H1 (cell line): ENCODE results near the gene MAPK1. TPM values are rescaled to one million over a fixed set of nuclear protein-coding genes. Genes with fewer than 3 reads are reported as not detected.

Source experiments
- CTCF ChIA-PET: fragments of 300-600 bp; sonication (Branson Sonifier 250); formaldehyde crosslinking; loops from one replicate; lab custom pipeline; 2021; ENCODE audit not compliant: partially characterized antibody; lab: Charles Lee
- POLR2A ChIA-PET: fragments of 300-600 bp; sonication (Branson Sonifier 250); formaldehyde crosslinking; loops from one replicate; lab custom pipeline; 2021; ENCODE audit warnings: inconsistent platforms; ENCODE audit not compliant: partially characterized antibody; lab: Charles Lee
- DNase-seq, 2 experiments: peaks; one replicate each; pipeline versions ENCODE4 v3.0.0 to v3.0.0-alpha.2; 2010 to 2022; ENCODE audit warnings: low spot score in 2 of 2, low read depth in 1 of 2, mixed read lengths in 1 of 2
- FAIRE-seq: peaks from 2 replicates; lab custom pipeline; 2011; peaks lifted over from hg19 to GRCh38; lab: Jason Lieb, UNC
- H2AFZ ChIP-seq: 2 replicates; pipeline ENCODE4 v1.8.1; 2012; ENCODE audit warnings: low read length, inconsistent platforms
- H2AK5ac ChIP-seq: 2 replicates; pipeline ENCODE4 v1.6.1; 2013; ENCODE audit warnings: low read depth, low read length
- H2BK120ac ChIP-seq: replicated peaks from 2 replicates; pipeline ENCODE3; 2013; ENCODE audit warnings: low read depth, low read length, inconsistent platforms
- H2BK12ac ChIP-seq: 2 replicates; pipeline ENCODE4 v1.6.1; 2013; ENCODE audit warnings: low read depth, low read length
- H2BK15ac ChIP-seq: 2 replicates; pipeline ENCODE4 v1.6.1; 2013; ENCODE audit warnings: low read length
- H2BK20ac ChIP-seq: 2 replicates; pipeline ENCODE4 v1.6.1; 2013; ENCODE audit warnings: low read length
- H2BK5ac ChIP-seq: 2 replicates; pipeline ENCODE4 v1.6.1; 2013; ENCODE audit warnings: low read depth, low read length
- H3K14ac ChIP-seq: 2 replicates; pipeline ENCODE4 v1.6.1; 2013; ENCODE audit warnings: inconsistent platforms; ENCODE audit not compliant: insufficient read length
- H3K18ac ChIP-seq: 2 replicates; pipeline ENCODE4 v1.6.1; 2013; ENCODE audit warnings: low read length; ENCODE audit errors: extremely low read depth
- H3K23ac ChIP-seq: 2 replicates; pipeline ENCODE4 v1.6.1; 2013; ENCODE audit warnings: inconsistent platforms; ENCODE audit not compliant: insufficient read length
- H3K23me2 ChIP-seq: 2 replicates; pipeline ENCODE4 v1.6.1; 2013; ENCODE audit warnings: low read depth, low read length
- H3K27ac ChIP-seq: 2 replicates; pipeline ENCODE4 v1.6.1; 2011; ENCODE audit warnings: low read depth, low read length, inconsistent platforms
- H3K27me3 ChIP-seq, 4 experiments: replicated peaks in 1 of 4; 1 replicate in 1 of 4; 2 replicates in 3 of 4; pipeline versions ENCODE4 v1.6.1 to v1.8.1; 2011 to 2013; ENCODE audit warnings: low read length in 3 of 4, mild to moderate bottlenecking in 3 of 4, inconsistent platforms in 2 of 4, mixed read lengths in 2 of 4, moderate library complexity in 1 of 4; ENCODE audit not compliant: control insufficient read depth in 3 of 4, insufficient read depth in 3 of 4; ENCODE audit errors: extremely low read depth in 1 of 4
- H3K36me3 ChIP-seq, 4 experiments: 2 replicates each; pipeline versions ENCODE4 v1.6.1 to v1.8.1; 2011 to 2013; ENCODE audit warnings: mild to moderate bottlenecking in 4 of 4, low read length in 3 of 4, moderate library complexity in 2 of 4, control low read depth in 1 of 4, inconsistent platforms in 1 of 4; ENCODE audit not compliant: insufficient read depth in 4 of 4, control insufficient read depth in 2 of 4
- H3K4ac ChIP-seq: replicated peaks from 2 replicates; pipeline ENCODE3; 2013; ENCODE audit warnings: low read length, low read depth, mixed read lengths, inconsistent platforms; ENCODE audit not compliant: insufficient read length
- H3K4me1 ChIP-seq, 4 experiments: replicated peaks in 1 of 4; 1 replicate in 1 of 4; 2 replicates in 3 of 4; pipeline versions ENCODE4 v1.6.1 to v1.8.1; 2011 to 2013; ENCODE audit warnings: low read length in 3 of 4, inconsistent platforms in 2 of 4, mixed read lengths in 1 of 4; ENCODE audit not compliant: insufficient read depth in 4 of 4, control insufficient read depth in 3 of 4
- H3K4me2 ChIP-seq, 2 experiments: 2 replicates each; pipeline versions ENCODE4 v1.6.1 to v1.8.1; 2011 to 2013; ENCODE audit warnings: low read depth in 2 of 2, low read length in 2 of 2, control low read depth in 1 of 2, inconsistent platforms in 1 of 2, mild to moderate bottlenecking in 1 of 2; ENCODE audit not compliant: insufficient read depth in 1 of 2
- H3K4me3 ChIP-seq, 4 experiments: fragments of 200-600, 300-600 bp in 1 of 4; sonication (generic), shearing (Covaris generic), sonication (Bioruptor Twin) in 1 of 4; 2 replicates each; pipeline versions ENCODE4 v1.5.1 to v1.8.1; 2011 to 2016; ENCODE audit warnings: low read length in 4 of 4, low read depth in 3 of 4, control low read depth in 2 of 4, inconsistent platforms in 2 of 4, mild to moderate bottlenecking in 2 of 4, mixed read lengths in 1 of 4, moderate library complexity in 1 of 4; ENCODE audit not compliant: insufficient read depth in 2 of 4; ENCODE audit errors: extremely low read depth in 1 of 4
- H3K56ac ChIP-seq: replicated peaks from 2 replicates; pipeline ENCODE3; 2013; ENCODE audit warnings: low read depth, mild to moderate bottlenecking, mixed read lengths, low read length, inconsistent platforms; ENCODE audit not compliant: insufficient read length
- H3K79me1 ChIP-seq: 2 replicates; pipeline ENCODE4 v1.6.1; 2013; ENCODE audit warnings: low read depth, low read length, control low read depth
- H3K79me2 ChIP-seq, 2 experiments: 2 replicates each; pipeline versions ENCODE4 v1.6.1 to v1.8.1; 2012 to 2013; ENCODE audit warnings: low read length in 2 of 2, mild to moderate bottlenecking in 2 of 2, inconsistent platforms in 1 of 2; ENCODE audit not compliant: insufficient read depth in 2 of 2, control insufficient read depth in 1 of 2
- H3K9ac ChIP-seq, 4 experiments: replicated peaks in 1 of 4; 1 replicate in 1 of 4; 2 replicates in 3 of 4; pipeline versions ENCODE4 v1.6.1 to v1.8.1; 2011 to 2013; ENCODE audit warnings: low read depth in 3 of 4, low read length in 3 of 4, control low read depth in 2 of 4, mild to moderate bottlenecking in 2 of 4, moderate library complexity in 2 of 4, inconsistent platforms in 1 of 4; ENCODE audit errors: extremely low read depth in 1 of 4
- H3K9me3 ChIP-seq, 2 experiments: 2 replicates each; pipeline versions ENCODE4 v1.6.1 to v1.8.1; 2012 to 2013; ENCODE audit warnings: mild to moderate bottlenecking in 2 of 2, moderate library complexity in 2 of 2, control low read depth in 1 of 2, inconsistent platforms in 1 of 2, low read depth in 1 of 2, low read length in 1 of 2, mixed read lengths in 1 of 2; ENCODE audit not compliant: insufficient read depth in 2 of 2
- H4K20me1 ChIP-seq, 2 experiments: replicated peaks in 1 of 2; 2 replicates each; pipeline versions ENCODE3 to v1.8.1; 2011 to 2013; ENCODE audit warnings: inconsistent platforms in 2 of 2, low read length in 2 of 2, mild to moderate bottlenecking in 1 of 2; ENCODE audit not compliant: insufficient read depth in 2 of 2, control insufficient read depth in 1 of 2
- H4K5ac ChIP-seq: 2 replicates; pipeline ENCODE4 v1.6.1; 2013; ENCODE audit warnings: low read length, low read depth, mixed read lengths, inconsistent platforms; ENCODE audit not compliant: insufficient read length
- H4K8ac ChIP-seq: 2 replicates; pipeline ENCODE4 v1.8.0; 2013; ENCODE audit warnings: mild to moderate bottlenecking, moderate library complexity, low read length, inconsistent platforms; ENCODE audit not compliant: insufficient read depth; ENCODE audit errors: extremely low read depth
- H4K91ac ChIP-seq: replicated peaks from 2 replicates; pipeline ENCODE3; 2013; ENCODE audit warnings: low read length, mixed read lengths, inconsistent platforms; ENCODE audit not compliant: insufficient read length
- BACH1 ChIP-seq: IDR thresholded peaks from 2 replicates; pipeline ENCODE4 v1.6.1; 2012; ENCODE audit warnings: low read length, improper control_type of control experiment
- BCL11A ChIP-seq, 2 experiments: IDR thresholded peaks; one replicate each; pipeline ENCODE4 v1.6.1; 2011; ENCODE audit warnings: low read depth in 2 of 2, low read length in 2 of 2, mild to moderate bottlenecking in 2 of 2
- CBX5 ChIP-seq: fragments of 300-800, 300-1000 bp; sonication (generic); IDR thresholded peaks from 2 replicates; pipeline ENCODE4 v1.7.1; 2016; ENCODE audit warnings: antibody characterized with exemption, low read length, low read depth
- CEBPB ChIP-seq: IDR thresholded peaks from 2 replicates; pipeline ENCODE4 v1.6.1; 2012; ENCODE audit warnings: low read depth, low read length
- SP4 ChIP-seq: IDR thresholded peaks from 2 replicates; pipeline ENCODE4 v1.6.1; 2012; ENCODE audit warnings: low read length, inconsistent platforms
- WGBS, 2 experiments: shearing (Covaris generic) in 1 of 2; methylation state at CpG; one replicate each; pipeline versions ENCODE4 v1.1.6 to v1.1.7; 2013 to 2015; ENCODE audit warnings: low lambda C conversion rate in 2 of 2, mixed read lengths in 2 of 2, inconsistent platforms in 1 of 2, low coverage in 1 of 2, missing lambda C conversion rate in 1 of 2; ENCODE audit not compliant: insufficient replicate concordance in 2 of 2, insufficient coverage in 1 of 2, insufficient read length in 1 of 2; ENCODE audit errors: extremely low coverage in 1 of 2, missing lambda C conversion rate in 1 of 2; 5-methylcytosine and 5-hydroxymethylcytosine counted together
- polyA plus RNA-seq, 7 experiments: library from polyadenylated mRNA; depleted of rRNA in 3 of 7; stranded (reverse) in 5 of 7; unstranded in 2 of 7; fragments of >200 nt in 5 of 7; fragments of 200-250 nt in 2 of 7; gene quantifications; 1 replicate in 5 of 7; 2 replicates in 1 of 7; 4 replicates in 1 of 7; pipeline versions ENCODE4 v1.2.1 to v1.2.3, GENCODE V29; 2011 to 2013; ENCODE audit warnings: missing spikeins in 2 of 7, mixed read lengths in 2 of 7
- total RNA-seq: library from RNA; stranded (reverse); fragmentation: NEBNext Ultra II Directional; extraction: Animal tissue kit (Norgen Biotek cat#: 25700); gene quantifications from 2 replicates; pipeline ENCODE4 v1.2.1, GENCODE V29; 2021

Gene MAPK1
- total and polyA plus RNA-seq, 2 of the 8 experiments (the other 6 are each of a cell fraction or from before 2014, with no cell fraction given), result 28.1 to 101 TPM

DNA sequence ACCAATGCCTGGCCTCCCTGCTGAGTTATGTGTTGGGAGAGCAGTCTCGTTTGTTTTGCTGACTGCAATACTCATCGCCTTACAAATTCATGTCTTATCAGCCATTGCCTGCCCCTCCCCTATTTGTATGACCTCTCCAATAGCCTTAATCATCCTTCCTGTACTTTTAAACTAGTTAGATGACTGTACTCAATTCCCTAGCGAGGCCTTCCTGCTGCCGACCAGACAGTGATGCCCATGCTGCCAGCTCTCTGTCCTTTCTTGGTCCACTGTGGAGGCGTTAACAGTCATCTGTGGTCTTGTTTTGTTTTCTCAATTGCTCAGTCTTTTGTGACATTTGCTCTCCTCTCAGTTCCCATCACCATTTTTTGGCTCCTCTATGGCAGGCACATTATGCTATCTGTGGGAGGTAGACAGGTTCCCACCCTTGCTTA is 111.6 kb downstream of the MAPK1 start:
- Histone ChIP-seq H3K23me2 (no peaks in the 10 kb centered on the region), H2AK5ac (no peak overlapping the region), H3K4ac (no peak overlapping the region), H2BK120ac (no peak overlapping the region), H2AFZ (no peak overlapping the region), H3K9me3 (no peaks in the 10 kb centered on the region), H3K4me1 (no peaks in the 10 kb centered on the region; a peak in 1 of 7 replicates), H3K56ac (no peak overlapping the region), H3K9ac (no peak overlapping the region), H2BK20ac (no peak overlapping the region), H4K91ac (no peak overlapping the region), H3K14ac (no peak overlapping the region), H4K5ac (no peak overlapping the region), H4K20me1 (peaks cover 2 to 9% of the 10 kb centered on the region in 2 experiments), H3K79me1 (no peaks in the 10 kb centered on the region; the same call in 1 of the 2 replicates), H4K8ac (no peak overlapping the region), H3K4me2 (no peak overlapping the region), H3K36me3 (peaks cover 0 to 6% (median 1%) of the 10 kb centered on the region in 4 experiments; a peak in 1 of 8 replicates), H3K27me3 (no peaks in the 10 kb centered on the region), H3K18ac (no peak overlapping the region), H3K79me2 (no peaks in the 10 kb centered on the region), H3K27ac (no peak overlapping the region), H2BK5ac (no peak overlapping the region), H3K23ac (no peak overlapping the region), H2BK15ac (no peak overlapping the region), H3K4me3 (no peak overlapping the region), H2BK12ac (no peak overlapping the region)
- DNase-seq (no peak), FAIRE-seq (no peak)
- ChIA-PET CTCF (no interaction called here), POLR2A (interaction anchor here (0.9 kb wide), 1 partner anchor 29 kb away, joined by 5 read pairs; no protein-coding TSS in a partner anchor)
- TF ChIP-seq BCL11A (IDR thresholded peaks at IDR 0.05; ENCODE audit: low read depth in 2 of 2, low read length in 2 of 2), result no peak
- TF ChIP-seq CBX5, result no peak
- TF ChIP-seq CEBPB, result no peak
- no peak for TF ChIP-seq BACH1
- no peak for TF ChIP-seq SP4
- 84% methylated on average over 5 of the region's 5 CpGs; no CpG with 5 or more reads in 1 of the 2 experiments for WGBS, 2 experiments
